K562 (cell line): Measurements from ENCODE around the gene NFATC3. TPM values are rescaled to one million over a fixed set of nuclear protein-coding genes. Genes with fewer than 3 reads are reported as not detected.

ENCODE experiments used
- CSDE1 ChIP-seq, 2 experiments: fragments of 450-650 bp; IDR thresholded peaks; 2 replicates each; pipeline ENCODE4 v1.6.1; 2016; ENCODE audit warnings: mild to moderate bottlenecking in 1 of 2
- CXXC5 ChIP-seq: fragments of 250-450 bp; sonication (Bioruptor Pico); IDR thresholded peaks from 2 replicates; pipeline ENCODE4 v1.8.0; 2022; ENCODE audit warnings: inconsistent platforms, mild to moderate bottlenecking, moderate library complexity
- DNMT1 ChIP-seq: fragments of 450-650 bp; IDR thresholded peaks from 2 replicates; pipeline ENCODE4 v1.6.1; 2016; ENCODE audit warnings: antibody characterized with exemption, mild to moderate bottlenecking
- ELF1 ChIP-seq: fragments of 200-800 bp; sonication (Bioruptor generic); IDR thresholded peaks from 2 replicates; pipeline ENCODE4 v1.6.1; 2016; ENCODE audit warnings: missing genetic modification characterization, missing compliant biosample characterization
- EP300 ChIP-seq: IDR thresholded peaks from 2 replicates; pipeline ENCODE4 v1.6.1; 2012; ENCODE audit warnings: low read length, improper control_type of control experiment
- ETS1 ChIP-seq: conservative IDR thresholded peaks from 2 replicates; pipeline ENCODE4 v1.6.1; 2011; ENCODE audit warnings: low read depth, mild to moderate bottlenecking, low read length; ENCODE audit not compliant: control insufficient read depth
- FIP1L1 ChIP-seq: fragments of 200-400 bp; formaldehyde crosslinking; IDR thresholded peaks from 2 replicates; pipeline ENCODE4 v1.6.1; 2018; ENCODE audit warnings: mild to moderate bottlenecking, low read depth, low read length; ENCODE audit not compliant: poor library complexity, severe bottlenecking
- HIVEP1 ChIP-seq: fragments of 250-450 bp; sonication (Bioruptor Pico); IDR thresholded peaks from 2 replicates; pipeline ENCODE4 v1.4.0; 2020; ENCODE audit warnings: mild to moderate bottlenecking
- JUNB ChIP-seq: fragments of 450-650 bp; formaldehyde crosslinking; conservative IDR thresholded peaks from 2 replicates; pipeline ENCODE4 v1.4.0; 2020; ENCODE audit warnings: mild to moderate bottlenecking
- PHF20 ChIP-seq: fragments of 450-650 bp; IDR thresholded peaks from 2 replicates; pipeline ENCODE4 v1.6.1; 2018; ENCODE audit not compliant: partially characterized antibody
- PPARD ChIP-seq: fragments of 250-450 bp; sonication (Bioruptor Pico); IDR thresholded peaks from 2 replicates; pipeline ENCODE4 v1.8.0; 2022; ENCODE audit warnings: inconsistent platforms, mild to moderate bottlenecking, moderate library complexity
- RBM22 ChIP-seq: fragments of 200-400 bp; formaldehyde crosslinking; IDR thresholded peaks from 2 replicates; pipeline ENCODE4 v1.6.1; 2018; ENCODE audit warnings: low read length, low read depth; ENCODE audit not compliant: poor library complexity, severe bottlenecking
- SAFB2 ChIP-seq: fragments of 200-400 bp; formaldehyde crosslinking; IDR thresholded peaks from 2 replicates; pipeline ENCODE4 v1.6.1; 2018; ENCODE audit warnings: borderline replicate concordance, low read length, low read depth, moderate library complexity; ENCODE audit not compliant: severe bottlenecking
- SIN3B ChIP-seq: fragments of 450-650 bp; IDR thresholded peaks from 2 replicates; pipeline ENCODE4 v1.6.1; 2017; ENCODE audit warnings: low read depth, mild to moderate bottlenecking, moderate library complexity
- TGIF2 ChIP-seq: sonication (generic); formaldehyde crosslinking; IDR thresholded peaks from 2 replicates; pipeline ENCODE4 v1.8.1; 2022; ENCODE audit warnings: mild to moderate bottlenecking, missing genetic modification reagents, moderate library complexity
- ZFP36 ChIP-seq: fragments of 150-350 bp; IDR thresholded peaks from 2 replicates; pipeline ENCODE4 v1.6.1; 2018; ENCODE audit warnings: low read length, low read depth; ENCODE audit not compliant: partially characterized antibody
- ZKSCAN3 ChIP-seq: fragments of 250-450 bp; sonication (Bioruptor Pico); IDR thresholded peaks from 2 replicates; pipeline ENCODE4 v1.4.0; 2020
- polyA plus RNA-seq, 8 experiments: library from polyadenylated mRNA; depleted of rRNA in 4 of 8; stranded (reverse) in 5 of 8; unstranded in 3 of 8; fragments of >200 nt; fragmentation: Nextera tagmentation in 2 of 8; fragmentation: Illumina TruSeq in 1 of 8; extraction: Ambion mirVana in 2 of 8; extraction: Trizol in 1 of 8; gene quantifications; 2 replicates each; pipeline versions ENCODE4 v1.2.1 to v1.2.3, GENCODE V29; 2011 to 2014; ENCODE audit warnings: inconsistent platforms in 1 of 8, missing spikeins in 1 of 8
- total RNA-seq, 7 experiments: library from RNA; depleted of rRNA in 6 of 7; stranded (reverse); fragments of >200 nt in 6 of 7; fragmentation: Illumina TruSeq in 2 of 7; extraction: Trizol in 2 of 7; gene quantifications; 2 replicates each; pipeline versions ENCODE4 v1.2.1 to v1.2.3, GENCODE V29; 2011 to 2021; ENCODE audit warnings: low replicate concordance in 1 of 7
- TF ChIP-seq, protein P1 (sequence below): fragments of 250-450 bp; sonication (Bioruptor Pico); IDR thresholded peaks from 2 replicates; pipeline ENCODE4 v1.4.0; 2020; ENCODE audit warnings: borderline replicate concordance
- TF ChIP-seq, protein P2 (sequence below), 2 experiments: IDR thresholded peaks; 2 replicates each; pipeline ENCODE4 v1.6.1; 2012; ENCODE audit warnings: improper control_type of control experiment in 2 of 2, low read depth in 2 of 2, low read length in 2 of 2, borderline replicate concordance in 1 of 2
- TF ChIP-seq, protein P3 (sequence below): fragments of 450-650 bp; formaldehyde crosslinking; conservative IDR thresholded peaks from 2 replicates; pipeline ENCODE4 v1.4.0; 2022; ENCODE audit warnings: mild to moderate bottlenecking, missing genetic modification characterization

NFATC3 gene
- total and polyA plus RNA-seq, 9 of the 15 experiments (the other 6 are each of a cell fraction or from before 2014, with no cell fraction given), result 15.7 to 98.4 (median 59.4) TPM

DNA sequence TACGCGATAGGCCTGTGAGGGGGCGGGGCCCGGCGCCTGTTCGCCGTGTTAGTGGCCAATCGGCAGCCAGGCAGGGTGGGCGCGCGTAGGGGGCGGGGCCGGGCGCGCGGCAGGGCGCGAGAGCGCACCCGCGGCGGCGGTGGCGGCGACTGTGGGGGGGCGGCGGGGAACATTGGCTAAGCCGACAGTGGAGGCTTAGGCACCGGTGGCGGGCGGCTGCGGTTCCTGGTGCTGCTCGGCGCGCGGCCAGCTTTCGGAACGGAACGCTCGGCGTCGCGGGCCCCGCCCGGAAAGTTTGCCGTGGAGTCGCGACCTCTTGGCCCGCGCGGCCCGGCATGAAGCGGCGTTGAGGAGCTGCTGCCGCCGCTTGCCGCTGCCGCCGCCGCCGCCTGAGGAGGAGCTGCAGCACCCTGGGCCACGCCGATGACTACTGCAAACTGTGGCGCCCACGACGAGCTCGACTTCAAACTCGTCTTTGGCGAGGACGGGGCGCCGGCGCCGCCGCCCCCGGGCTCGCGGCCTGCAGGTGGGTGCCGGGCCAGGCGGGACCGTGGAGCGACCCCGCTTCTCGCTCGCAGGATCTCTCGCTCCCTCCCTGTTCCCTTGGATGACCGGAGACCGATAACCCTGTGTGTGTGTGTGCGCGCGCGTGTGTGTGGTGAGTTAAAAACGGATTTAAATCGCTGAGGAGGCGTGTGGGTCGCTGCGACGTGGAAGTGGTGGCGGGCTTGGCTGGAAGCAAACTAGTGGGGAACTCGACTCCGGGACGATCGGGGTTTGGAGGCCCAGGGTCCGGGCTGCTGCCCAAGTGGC is at the start of gene NFATC3 (continued):
- no peak for TF ChIP-seq ZKSCAN3 (CRISPR knock-in tag)
- TF ChIP-seq, protein P1, sequence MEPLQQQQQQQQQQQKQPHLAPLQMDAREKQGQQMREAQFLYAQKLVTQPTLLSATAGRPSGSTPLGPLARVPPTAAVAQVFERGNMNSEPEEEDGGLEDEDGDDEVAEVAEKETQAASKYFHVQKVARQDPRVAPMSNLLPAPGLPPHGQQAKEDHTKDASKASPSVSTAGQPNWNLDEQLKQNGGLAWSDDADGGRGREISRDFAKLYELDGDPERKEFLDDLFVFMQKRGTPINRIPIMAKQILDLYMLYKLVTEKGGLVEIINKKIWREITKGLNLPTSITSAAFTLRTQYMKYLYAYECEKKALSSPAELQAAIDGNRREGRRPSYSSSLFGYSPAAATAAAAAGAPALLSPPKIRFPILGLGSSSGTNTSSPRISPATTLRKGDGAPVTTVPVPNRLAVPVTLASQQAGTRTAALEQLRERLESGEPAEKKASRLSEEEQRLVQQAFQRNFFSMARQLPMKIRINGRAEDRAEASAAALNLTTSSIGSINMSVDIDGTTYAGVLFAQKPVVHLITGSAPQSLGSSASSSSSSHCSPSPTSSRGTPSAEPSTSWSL (CRISPR knock-in tag), result no peak
- no peak for TF ChIP-seq EP300
- TF ChIP-seq, protein P2, sequence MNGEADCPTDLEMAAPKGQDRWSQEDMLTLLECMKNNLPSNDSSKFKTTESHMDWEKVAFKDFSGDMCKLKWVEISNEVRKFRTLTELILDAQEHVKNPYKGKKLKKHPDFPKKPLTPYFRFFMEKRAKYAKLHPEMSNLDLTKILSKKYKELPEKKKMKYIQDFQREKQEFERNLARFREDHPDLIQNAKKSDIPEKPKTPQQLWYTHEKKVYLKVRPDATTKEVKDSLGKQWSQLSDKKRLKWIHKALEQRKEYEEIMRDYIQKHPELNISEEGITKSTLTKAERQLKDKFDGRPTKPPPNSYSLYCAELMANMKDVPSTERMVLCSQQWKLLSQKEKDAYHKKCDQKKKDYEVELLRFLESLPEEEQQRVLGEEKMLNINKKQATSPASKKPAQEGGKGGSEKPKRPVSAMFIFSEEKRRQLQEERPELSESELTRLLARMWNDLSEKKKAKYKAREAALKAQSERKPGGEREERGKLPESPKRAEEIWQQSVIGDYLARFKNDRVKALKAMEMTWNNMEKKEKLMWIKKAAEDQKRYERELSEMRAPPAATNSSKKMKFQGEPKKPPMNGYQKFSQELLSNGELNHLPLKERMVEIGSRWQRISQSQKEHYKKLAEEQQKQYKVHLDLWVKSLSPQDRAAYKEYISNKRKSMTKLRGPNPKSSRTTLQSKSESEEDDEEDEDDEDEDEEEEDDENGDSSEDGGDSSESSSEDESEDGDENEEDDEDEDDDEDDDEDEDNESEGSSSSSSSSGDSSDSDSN (IDR thresholded peaks at IDR 0.05; ENCODE audit: borderline replicate concordance in 1 of 2, low read depth in 2 of 2, low read length in 2 of 2), result peak; percentile 57 to 70; a peak in 3 of 4 replicates
- peak; percentile 44; the same call in 1 of the 2 replicates for TF ChIP-seq SIN3B
- 0 out of 2 replicates have a peak, but pooled peaks have one; percentile 34 for TF ChIP-seq ELF1 (tag)
- TF ChIP-seq CSDE1 (IDR thresholded peaks at IDR 0.05), result no peak
- no peak for TF ChIP-seq SAFB2
- peak; percentile 60 for TF ChIP-seq FIP1L1
- TF ChIP-seq HIVEP1 (CRISPR knock-in tag), result no peak
- peak; percentile 43 for TF ChIP-seq PHF20
- TF ChIP-seq ZFP36, result no peak
- TF ChIP-seq DNMT1, result no peak
- TF ChIP-seq ETS1, result 0 out of 2 replicates have a peak, but pooled peaks have one; percentile 17
- TF ChIP-seq RBM22, result peak; percentile 51
- no peak for TF ChIP-seq PPARD (CRISPR knock-in tag)
- TF ChIP-seq TGIF2 (CRISPR knock-in tag), result peak; percentile 84
- TF ChIP-seq, protein P3, sequence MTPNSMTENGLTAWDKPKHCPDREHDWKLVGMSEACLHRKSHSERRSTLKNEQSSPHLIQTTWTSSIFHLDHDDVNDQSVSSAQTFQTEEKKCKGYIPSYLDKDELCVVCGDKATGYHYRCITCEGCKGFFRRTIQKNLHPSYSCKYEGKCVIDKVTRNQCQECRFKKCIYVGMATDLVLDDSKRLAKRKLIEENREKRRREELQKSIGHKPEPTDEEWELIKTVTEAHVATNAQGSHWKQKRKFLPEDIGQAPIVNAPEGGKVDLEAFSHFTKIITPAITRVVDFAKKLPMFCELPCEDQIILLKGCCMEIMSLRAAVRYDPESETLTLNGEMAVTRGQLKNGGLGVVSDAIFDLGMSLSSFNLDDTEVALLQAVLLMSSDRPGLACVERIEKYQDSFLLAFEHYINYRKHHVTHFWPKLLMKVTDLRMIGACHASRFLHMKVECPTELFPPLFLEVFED (CRISPR knock-in tag), result no peak
- TF ChIP-seq CXXC5 (CRISPR knock-in tag), result peak; percentile 83
- no peak for TF ChIP-seq JUNB
